ENCODE measurements around the gene PLXNA2. TPM values are rescaled to one million over a fixed set of nuclear protein-coding genes. Genes with fewer than 3 reads are reported as not detected.

Gene PLXNA2
- total and polyA plus RNA-seq, 2 of the 8 experiments (the other 6 are each of a cell fraction or from before 2014, with no cell fraction given): 0.33 to 1.5 TPM

DNA sequence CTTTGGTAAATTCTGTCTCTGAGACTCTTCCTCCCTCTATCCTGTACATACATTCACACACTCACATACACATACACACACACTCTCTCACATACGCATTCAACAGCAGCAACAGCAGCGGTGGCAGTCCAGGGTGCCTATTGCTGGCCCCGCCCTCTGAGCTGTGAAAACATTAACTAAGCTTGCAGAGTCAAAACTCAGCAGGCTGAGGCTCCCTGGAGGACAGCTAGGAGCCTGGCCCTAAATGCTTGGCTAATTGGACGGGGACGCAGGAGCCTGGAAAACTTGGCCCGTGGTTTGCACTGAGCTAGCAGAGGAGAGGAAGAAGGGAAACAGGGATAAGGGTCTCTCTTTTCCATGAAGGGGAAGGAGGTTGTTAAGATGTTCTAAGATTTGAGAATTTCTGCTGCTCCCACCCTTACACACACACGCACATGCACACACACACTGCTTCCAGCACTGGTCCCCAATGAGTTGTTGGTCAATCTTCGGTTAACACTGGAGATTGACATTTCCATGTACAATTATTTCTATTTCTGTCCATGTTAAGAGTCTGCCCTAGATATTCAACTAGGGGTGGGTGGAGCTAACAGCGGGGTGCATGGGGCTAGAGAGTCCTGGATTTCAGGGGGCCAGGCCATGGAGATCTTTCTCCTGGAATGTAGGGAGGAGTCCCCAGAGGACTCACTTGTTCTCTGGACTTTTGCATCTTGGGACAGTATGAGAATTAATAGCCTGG, 94.2 kb downstream of the PLXNA2 start (continued):
- TF ChIP-seq EZH2 (IDR thresholded peaks at IDR 0.05; ENCODE audit: low read depth, low read length, severe bottlenecking) (no peak), RFX5 (IDR thresholded peaks at IDR 0.05; ENCODE audit: borderline replicate concordance, low read depth, low read length) (no peak), GTF2F1 (IDR thresholded peaks at IDR 0.05; ENCODE audit: borderline replicate concordance, low read depth, low read length) (no peak), CHD7 (IDR thresholded peaks at IDR 0.05; ENCODE audit: insufficient replicate concordance, low read length) (no peak), CEBPB (IDR thresholded peaks at IDR 0.05; ENCODE audit: low read depth, low read length) (no peak), HDAC6 (IDR thresholded peaks at IDR 0.05; ENCODE audit: low read depth, low read length) (no peak), BRCA1 (IDR thresholded peaks at IDR 0.05; ENCODE audit: low read depth, low read length) (no peak), YY1 (IDR thresholded peaks at IDR 0.05; ENCODE audit: low read depth, low read length) (no peak), RAD21 (IDR thresholded peaks at IDR 0.05 in 1 of 2, conservative IDR thresholded peaks at IDR 0.05 in 1 of 2; ENCODE audit: low read depth in 2 of 2, low read length in 2 of 2) (no peak), ATF3 (IDR thresholded peaks at IDR 0.05; ENCODE audit: insufficient read depth, low read depth, low read length) (no peak)
